Measurements from ENCODE around the gene ATP10A. TPM values are rescaled to one million over a fixed set of nuclear protein-coding genes. Genes with fewer than 3 reads are reported as not detected.

ATP10A gene
- polyA plus RNA-seq, 3 donors: 0.71 to 3.9 (median 0.92) TPM

GRCh38 chr15:25659251-25659650 lies 203.9 kb downstream of the ATP10A start:
- Histone ChIP-seq H3K27ac (ENCODE audit: low read depth in 1 of 2, low read length in 2 of 2) (no peak overlapping the region), H3K27me3 (ENCODE audit: control insufficient read depth in 2 of 2, insufficient read depth in 2 of 2, low read length in 2 of 2) (no peaks in the 10 kb centered on the region), H3K9me3 (replicated peaks in 1 of 2; ENCODE audit: control insufficient read depth in 1 of 2, insufficient read depth in 1 of 2, low read length in 2 of 2) (peaks cover 6 to 21% of the 10 kb centered on the region in 2 donors), H2AFZ (ENCODE audit: insufficient read depth, low read depth, low read length, poor library complexity, severe bottlenecking) (no peak overlapping the region), H3K4me1 (ENCODE audit: control insufficient read depth in 1 of 2, insufficient read depth in 2 of 2, low read length in 2 of 2) (no peaks in the 10 kb centered on the region), H3K36me3 (replicated peaks in 1 of 2; ENCODE audit: control insufficient read depth in 1 of 2, insufficient read depth in 2 of 2, low read length in 2 of 2) (no peaks in the 10 kb centered on the region), H3K79me2 (ENCODE audit: insufficient read depth, low read length) (no peaks in the 10 kb centered on the region), H3K4me2 (replicated peaks; ENCODE audit: extremely low read depth, low read length, poor library complexity, severe bottlenecking) (no peak overlapping the region), H3K9ac (ENCODE audit: insufficient read depth, low read length, poor library complexity, severe bottlenecking) (no peak overlapping the region), H4K20me1 (ENCODE audit: insufficient read depth, low read length) (no peaks in the 10 kb centered on the region), H3K4me3 (replicated peaks in 1 of 3; ENCODE audit: low read depth in 2 of 3, low read length in 3 of 3) (no peak overlapping the region)
- H3K27me3 Mint-ChIP-seq (ENCODE audit: low read depth in 3 of 3): peaks cover 0 to 16% (median 1%) of the 10 kb centered on the region in 3 donors
- no peaks in the 10 kb centered on the region for H3K4me1 Mint-ChIP-seq
- H3K36me3 Mint-ChIP-seq: no peaks in the 10 kb centered on the region
- no peak for DNase-seq
- no peak overlapping the region for H3K4me3 Mint-ChIP-seq
- TF ChIP-seq CTCF (IDR thresholded peaks at IDR 0.05): no peak
- intact Hi-C loops (cut with micrococcal nuclease): no loop called here
- no peak overlapping the region for H3K27ac Mint-ChIP-seq
- WGBS (ENCODE audit: insufficient coverage): 93% methylated on average over 6 of the region's 12 CpGs
- peaks cover 14 to 31% (median 22%) of the 10 kb centered on the region in 7 donors for H3K9me3 Mint-ChIP-seq

GRCh38 chr15:25658560-25658959 lies 204.6 kb downstream of the ATP10A start:
- Histone ChIP-seq H2AFZ (ENCODE audit: insufficient read depth, low read depth, low read length, poor library complexity, severe bottlenecking) (no peak overlapping the region), H3K9ac (ENCODE audit: insufficient read depth, low read length, poor library complexity, severe bottlenecking) (no peak overlapping the region), H3K27ac (ENCODE audit: low read depth in 1 of 2, low read length in 2 of 2) (no peak overlapping the region), H3K79me2 (ENCODE audit: insufficient read depth, low read length) (no peaks in the 10 kb centered on the region), H3K4me1 (ENCODE audit: control insufficient read depth in 1 of 2, insufficient read depth in 2 of 2, low read length in 2 of 2) (no peaks in the 10 kb centered on the region), H3K27me3 (ENCODE audit: control insufficient read depth in 2 of 2, insufficient read depth in 2 of 2, low read length in 2 of 2) (no peaks in the 10 kb centered on the region), H3K4me2 (replicated peaks; ENCODE audit: extremely low read depth, low read length, poor library complexity, severe bottlenecking) (no peak overlapping the region), H3K9me3 (replicated peaks in 1 of 2; ENCODE audit: control insufficient read depth in 1 of 2, insufficient read depth in 1 of 2, low read length in 2 of 2) (peaks cover 6 to 21% of the 10 kb centered on the region in 2 donors), H3K4me3 (replicated peaks in 1 of 3; ENCODE audit: low read depth in 2 of 3, low read length in 3 of 3) (no peak overlapping the region), H4K20me1 (ENCODE audit: insufficient read depth, low read length) (no peaks in the 10 kb centered on the region), H3K36me3 (replicated peaks in 1 of 2; ENCODE audit: control insufficient read depth in 1 of 2, insufficient read depth in 2 of 2, low read length in 2 of 2) (no peaks in the 10 kb centered on the region)
- intact Hi-C loops (cut with micrococcal nuclease): no loop called here
- Mint-ChIP-seq H3K27me3 (ENCODE audit: low read depth in 3 of 3) (peaks cover 0 to 15% (median 1%) of the 10 kb centered on the region in 3 donors), H3K36me3 (no peaks in the 10 kb centered on the region), H3K4me1 (no peaks in the 10 kb centered on the region), H3K9me3 (peaks cover 14 to 31% (median 22%) of the 10 kb centered on the region in 7 donors), H3K27ac (no peak overlapping the region), H3K4me3 (no peak overlapping the region)
- no peak for TF ChIP-seq CTCF (IDR thresholded peaks at IDR 0.05)
- 94% methylated on average over 19 of the region's 19 CpGs for WGBS (ENCODE audit: insufficient coverage)
- no peak for DNase-seq

Data from CD14-positive monocyte (primary cell).